Stomach (tissue), 4 donors: Measurements from ENCODE around the gene NUP98.

Experiments
- POLR2A ChIP-seq, 4 donors: fragments of 450-650 bp; IDR thresholded peaks; one replicate each; pipeline ENCODE4 v1.6.1; 2016; ENCODE audit warnings: antibody characterized with exemption in 4 of 4, control low read depth in 2 of 4, mild to moderate bottlenecking in 1 of 4, moderate library complexity in 1 of 4
- TF ChIP-seq, protein P1 (sequence below), 7 experiments: fragments of 450-650 bp in 4 of 7; fragments of 200-600 bp in 3 of 7; sonication (generic) in 3 of 7; IDR thresholded peaks; one replicate each; pipeline ENCODE4 v1.5.1; 2016 to 2019; ENCODE audit warnings: antibody characterized with exemption in 7 of 7, control low read depth in 2 of 7, mild to moderate bottlenecking in 1 of 7

DNA sequence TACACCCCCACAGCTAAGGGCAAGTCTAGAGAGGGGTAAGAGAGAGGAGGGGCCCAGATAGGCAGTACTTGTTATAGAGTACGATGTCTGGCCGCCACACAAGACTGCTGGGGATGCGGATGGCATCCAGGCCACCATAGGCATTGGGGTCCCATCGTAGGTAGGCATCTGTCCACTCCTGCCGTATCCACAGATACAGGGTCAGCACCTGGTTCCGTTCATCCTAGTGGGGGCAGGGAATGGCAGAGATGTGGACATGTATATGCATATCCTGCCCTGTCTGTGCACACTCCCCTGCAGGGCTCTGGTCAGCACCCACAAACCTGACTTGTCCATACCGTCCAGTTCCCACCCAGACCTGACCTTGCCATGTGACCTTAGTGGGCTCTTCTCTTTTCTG, 128.2 kb downstream of the NUP98 start:
- TF ChIP-seq, protein P1, sequence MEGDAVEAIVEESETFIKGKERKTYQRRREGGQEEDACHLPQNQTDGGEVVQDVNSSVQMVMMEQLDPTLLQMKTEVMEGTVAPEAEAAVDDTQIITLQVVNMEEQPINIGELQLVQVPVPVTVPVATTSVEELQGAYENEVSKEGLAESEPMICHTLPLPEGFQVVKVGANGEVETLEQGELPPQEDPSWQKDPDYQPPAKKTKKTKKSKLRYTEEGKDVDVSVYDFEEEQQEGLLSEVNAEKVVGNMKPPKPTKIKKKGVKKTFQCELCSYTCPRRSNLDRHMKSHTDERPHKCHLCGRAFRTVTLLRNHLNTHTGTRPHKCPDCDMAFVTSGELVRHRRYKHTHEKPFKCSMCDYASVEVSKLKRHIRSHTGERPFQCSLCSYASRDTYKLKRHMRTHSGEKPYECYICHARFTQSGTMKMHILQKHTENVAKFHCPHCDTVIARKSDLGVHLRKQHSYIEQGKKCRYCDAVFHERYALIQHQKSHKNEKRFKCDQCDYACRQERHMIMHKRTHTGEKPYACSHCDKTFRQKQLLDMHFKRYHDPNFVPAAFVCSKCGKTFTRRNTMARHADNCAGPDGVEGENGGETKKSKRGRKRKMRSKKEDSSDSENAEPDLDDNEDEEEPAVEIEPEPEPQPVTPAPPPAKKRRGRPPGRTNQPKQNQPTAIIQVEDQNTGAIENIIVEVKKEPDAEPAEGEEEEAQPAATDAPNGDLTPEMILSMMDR (IDR thresholded peaks at IDR 0.05): no peak
- TF ChIP-seq POLR2A (IDR thresholded peaks at IDR 0.05): no peak
